Mesendoderm (in vitro differentiated cells): ENCODE results near the gene CDH23.

ENCODE experiments used
- DNase-seq: peaks from one replicate; pipeline ENCODE4 v3.0.0; 2013
- H2AK5ac ChIP-seq: 2 replicates; pipeline ENCODE4 v1.6.1; 2013; ENCODE audit warnings: low read length, inconsistent platforms
- H2BK120ac ChIP-seq: 2 replicates; pipeline ENCODE4 v1.6.1; 2013; ENCODE audit warnings: low read depth, mild to moderate bottlenecking, low read length, moderate library complexity, mixed read lengths
- H2BK15ac ChIP-seq: replicated peaks from 2 replicates; pipeline ENCODE4 v1.6.1; 2013; ENCODE audit warnings: low read depth, mild to moderate bottlenecking, moderate library complexity
- H2BK5ac ChIP-seq: 2 replicates; pipeline ENCODE4 v1.6.1; 2013; ENCODE audit warnings: low read length, inconsistent platforms
- H3K18ac ChIP-seq: 2 replicates; pipeline ENCODE4 v1.6.1; 2013; ENCODE audit warnings: mild to moderate bottlenecking, low read length, mixed read lengths
- H3K23ac ChIP-seq: one replicate; pipeline ENCODE4 v1.6.1; 2013; ENCODE audit warnings: low read length
- H3K27ac ChIP-seq: 2 replicates; pipeline ENCODE4 v1.5.1; 2013; ENCODE audit warnings: low read depth, mild to moderate bottlenecking, inconsistent platforms, low read length, moderate library complexity
- H3K27me3 ChIP-seq: 2 replicates; pipeline ENCODE4 v1.6.1; 2013; ENCODE audit warnings: low read length, control low read depth, mild to moderate bottlenecking, inconsistent platforms; ENCODE audit not compliant: insufficient read depth, poor library complexity
- H3K36me3 ChIP-seq: 2 replicates; pipeline ENCODE4 v1.6.1; 2013; ENCODE audit warnings: low read length, inconsistent platforms; ENCODE audit not compliant: control insufficient read depth, insufficient read depth
- H3K4ac ChIP-seq: one replicate; pipeline ENCODE4 v1.6.1; 2013; ENCODE audit warnings: low read depth, mild to moderate bottlenecking, low read length, moderate library complexity
- H3K4me1 ChIP-seq: 2 replicates; pipeline ENCODE4 v1.6.1; 2013; ENCODE audit warnings: low read depth, low read length, inconsistent platforms; ENCODE audit not compliant: control insufficient read depth
- H3K4me2 ChIP-seq: 2 replicates; pipeline ENCODE4 v1.6.1; 2013; ENCODE audit warnings: low read length
- H3K4me3 ChIP-seq: 2 replicates; pipeline ENCODE4 v1.5.1; 2013; ENCODE audit warnings: mild to moderate bottlenecking, low read length
- H3K56ac ChIP-seq: one replicate; pipeline ENCODE4 v1.6.1; 2013; ENCODE audit warnings: low read length
- H3K79me1 ChIP-seq: 2 replicates; pipeline ENCODE4 v1.6.1; 2013; ENCODE audit warnings: low read length, inconsistent platforms
- H3K79me2 ChIP-seq: 2 replicates; pipeline ENCODE4 v1.6.1; 2013; ENCODE audit warnings: mild to moderate bottlenecking, low read length; ENCODE audit not compliant: control insufficient read depth, insufficient read depth
- H3K9ac ChIP-seq: 2 replicates; pipeline ENCODE4 v1.6.1; 2013; ENCODE audit warnings: low read length, inconsistent platforms
- H4K5ac ChIP-seq: one replicate; pipeline ENCODE4 v1.6.1; 2013; ENCODE audit warnings: low read length
- H4K8ac ChIP-seq: one replicate; pipeline ENCODE4 v1.6.1; 2013; ENCODE audit warnings: low read depth, mild to moderate bottlenecking, control low read depth, low read length, moderate library complexity
- WGBS: extraction: QIAGEN DNeasy Blood & Tissue Kit; methylation state at CpG from one replicate; pipeline ENCODE4 v1.1.7; 2013; ENCODE audit warnings: low lambda C conversion rate, missing lambda C conversion rate; ENCODE audit not compliant: insufficient coverage; ENCODE audit errors: extremely low coverage; 5-methylcytosine and 5-hydroxymethylcytosine counted together

The CDH23 gene

GRCh38 chr10:71719464-71720201 is 322.9 kb downstream of the CDH23 start, which contains the start of gene C10orf105:
C10orf105 (minus strand) TSS chr10:71719778; CDS start chr10:71716337, 3,441 bp downstream.
- no peak within 1 kb of the TSS for H3K27ac ChIP-seq
- DNase-seq, result peak; percentile 75
- no CpG with 5 or more reads among the region's 14 CpGs for WGBS
- H3K4me1 ChIP-seq, result peaks cover 5% of the 10 kb centered on the region
- H3K79me1 ChIP-seq, result no peaks in the 10 kb centered on the region
- H3K56ac ChIP-seq, result peak within 1 kb of the TSS; percentile 58
- no peak within 1 kb of the TSS for H3K23ac ChIP-seq
- H3K4ac ChIP-seq, result no peak within 1 kb of the TSS
- H2BK120ac ChIP-seq, result no peak within 1 kb of the TSS
- H3K4me3 ChIP-seq, result no peak within 1 kb of the TSS
- H2BK15ac ChIP-seq, result no peak within 1 kb of the TSS
- no peak within 1 kb of the TSS for H4K8ac ChIP-seq
- H2AK5ac ChIP-seq, result no peak within 1 kb of the TSS
- no peaks in the 10 kb centered on the region for H3K79me2 ChIP-seq
- peak within 1 kb of the TSS; percentile 47 for H3K9ac ChIP-seq
- H2BK5ac ChIP-seq, result no peak within 1 kb of the TSS
- H4K5ac ChIP-seq, result no peak within 1 kb of the TSS
- H3K36me3 ChIP-seq, result no peaks in the 10 kb centered on the region
- H3K27me3 ChIP-seq, result no peaks in the 10 kb centered on the region
- no peak within 1 kb of the TSS for H3K18ac ChIP-seq
- H3K4me2 ChIP-seq, result peak within 1 kb of the TSS; percentile 8

- H3K4ac ChIP-seq, result no peak overlapping the region
- H3K27me3 ChIP-seq, result no peaks in the 10 kb centered on the region
- H3K4me3 ChIP-seq, result no peak overlapping the region
- no peak overlapping the region for H3K9ac ChIP-seq
- no peak overlapping the region for H4K8ac ChIP-seq
- H2BK120ac ChIP-seq, result no peak overlapping the region
- no peak overlapping the region for H4K5ac ChIP-seq
- H3K56ac ChIP-seq, result no peak overlapping the region
- H2AK5ac ChIP-seq, result no peak overlapping the region
- no peak overlapping the region for H3K27ac ChIP-seq
- no peaks in the 10 kb centered on the region for H3K79me2 ChIP-seq
- no peak overlapping the region for H2BK5ac ChIP-seq
- no peak overlapping the region for H3K18ac ChIP-seq
- WGBS, result no CpG with 5 or more reads among the region's 4 CpGs
- DNase-seq, result no peak
- peaks cover 5% of the 10 kb centered on the region for H3K4me1 ChIP-seq
- H2BK15ac ChIP-seq, result no peak overlapping the region
- H3K4me2 ChIP-seq, result no peak overlapping the region
- H3K23ac ChIP-seq, result no peak overlapping the region
- no peaks in the 10 kb centered on the region for H3K36me3 ChIP-seq
- no peaks in the 10 kb centered on the region for H3K79me1 ChIP-seq
These were observed 323.6 kb downstream of the CDH23 start for GRCh38 chr10:71720288-71720687.

GRCh38 chr10:71721313-71721712 is 324.6 kb downstream of the CDH23 start:
- H3K36me3 ChIP-seq, result no peaks in the 10 kb centered on the region
- H3K56ac ChIP-seq, result no peak overlapping the region
- no peaks in the 10 kb centered on the region for H3K27me3 ChIP-seq
- H3K18ac ChIP-seq, result no peak overlapping the region
- no peak overlapping the region for H4K8ac ChIP-seq
- H2BK120ac ChIP-seq, result no peak overlapping the region
- peaks cover 5% of the 10 kb centered on the region for H3K4me1 ChIP-seq
- H3K23ac ChIP-seq, result no peak overlapping the region
- no peak for DNase-seq
- no peaks in the 10 kb centered on the region for H3K79me1 ChIP-seq
- no peak overlapping the region for H2BK5ac ChIP-seq
- H4K5ac ChIP-seq, result no peak overlapping the region
- H3K27ac ChIP-seq, result no peak overlapping the region
- no peak overlapping the region for H3K4me3 ChIP-seq
- H2AK5ac ChIP-seq, result no peak overlapping the region
- no CpG with 5 or more reads among the region's 6 CpGs for WGBS
- H3K79me2 ChIP-seq, result no peaks in the 10 kb centered on the region
- H3K4me2 ChIP-seq, result no peak overlapping the region
- no peak overlapping the region for H3K4ac ChIP-seq
- H2BK15ac ChIP-seq, result no peak overlapping the region
- H3K9ac ChIP-seq, result no peak overlapping the region

GRCh38 chr10:71722849-71723248 is 326.1 kb downstream of the CDH23 start:
- Histone ChIP-seq H4K5ac (no peak overlapping the region), H3K79me2 (no peaks in the 10 kb centered on the region), H3K23ac (no peak overlapping the region), H3K4me1 (peaks cover 5% of the 10 kb centered on the region), H3K4me3 (no peak overlapping the region), H3K56ac (no peak overlapping the region), H3K79me1 (no peaks in the 10 kb centered on the region), H3K9ac (no peak overlapping the region), H2BK15ac (no peak overlapping the region), H2BK5ac (no peak overlapping the region), H4K8ac (no peak overlapping the region), H2AK5ac (no peak overlapping the region), H2BK120ac (no peak overlapping the region), H3K4ac (no peak overlapping the region), H3K27me3 (no peaks in the 10 kb centered on the region), H3K36me3 (no peaks in the 10 kb centered on the region), H3K27ac (no peak overlapping the region), H3K18ac (no peak overlapping the region), H3K4me2 (no peak overlapping the region)
- no CpG with 5 or more reads among the region's 1 CpG for WGBS
- no peak for DNase-seq

- no peak overlapping the region for H2BK120ac ChIP-seq
- H3K4me1 ChIP-seq, result peaks cover 5% of the 10 kb centered on the region
- no peaks in the 10 kb centered on the region for H3K79me2 ChIP-seq
- H3K36me3 ChIP-seq, result no peaks in the 10 kb centered on the region
- no peak overlapping the region for H3K18ac ChIP-seq
- DNase-seq, result no peak
- H2AK5ac ChIP-seq, result no peak overlapping the region
- H3K4me3 ChIP-seq, result no peak overlapping the region
- H4K5ac ChIP-seq, result no peak overlapping the region
- H4K8ac ChIP-seq, result no peak overlapping the region
- no peak overlapping the region for H3K4ac ChIP-seq
- no peak overlapping the region for H3K27ac ChIP-seq
- WGBS, result no CpG with 5 or more reads among the region's 11 CpGs
- no peaks in the 10 kb centered on the region for H3K27me3 ChIP-seq
- H2BK5ac ChIP-seq, result no peak overlapping the region
- no peak overlapping the region for H2BK15ac ChIP-seq
- no peak overlapping the region for H3K4me2 ChIP-seq
- no peak overlapping the region for H3K9ac ChIP-seq
- H3K56ac ChIP-seq, result no peak overlapping the region
- no peak overlapping the region for H3K23ac ChIP-seq
- no peaks in the 10 kb centered on the region for H3K79me1 ChIP-seq
These were observed 326.6 kb downstream of the CDH23 start for GRCh38 chr10:71723311-71723710.

GRCh38 chr10:71724539-71724938 is 327.8 kb downstream of the CDH23 start:
- Histone ChIP-seq H3K27ac (no peak overlapping the region), H3K4me2 (no peak overlapping the region), H2BK120ac (no peak overlapping the region), H3K4ac (no peak overlapping the region), H3K9ac (no peak overlapping the region), H3K36me3 (no peaks in the 10 kb centered on the region), H3K18ac (no peak overlapping the region), H2BK5ac (no peak overlapping the region), H2AK5ac (no peak overlapping the region), H3K4me1 (peaks cover 2% of the 10 kb centered on the region), H4K5ac (no peak overlapping the region), H4K8ac (no peak overlapping the region), H2BK15ac (no peak overlapping the region), H3K27me3 (no peaks in the 10 kb centered on the region), H3K4me3 (no peak overlapping the region), H3K79me2 (no peaks in the 10 kb centered on the region), H3K23ac (no peak overlapping the region), H3K79me1 (no peaks in the 10 kb centered on the region), H3K56ac (no peak overlapping the region)
- no CpG with 5 or more reads among the region's 6 CpGs for WGBS
- DNase-seq, result no peak
